Neural cell (in vitro differentiated cells): ENCODE measurements around the gene ANXA10.

Source experiments
- CTCF ChIP-seq: fragments of 450-650 bp; IDR thresholded peaks from 2 replicates; pipeline ENCODE4 v1.5.1; 2014; ENCODE audit warnings: antibody characterized with exemption, mild to moderate bottlenecking, moderate library complexity; ENCODE audit not compliant: poor library complexity, severe bottlenecking
- EZH2 ChIP-seq: fragments of 200-600, 300-800 bp; shearing (Covaris generic), sonication (generic); IDR thresholded peaks from 2 replicates; pipeline ENCODE4 v1.6.1; 2014; ENCODE audit warnings: antibody characterized with exemption, low read length, borderline replicate concordance, mild to moderate bottlenecking; ENCODE audit not compliant: insufficient read depth, poor library complexity, severe bottlenecking

GRCh38 chr4:168143601-168144000, 51.3 kb downstream of the ANXA10 start:
- TF ChIP-seq CTCF (no peak), EZH2 (no peak)
